Caco-2 (cell line): Measurements from ENCODE around the gene ESR2. TPM values are rescaled to one million over a fixed set of nuclear protein-coding genes. Genes with fewer than 3 reads are reported as not detected.

Source experiments
- BruUV-seq: library from RNA; stranded (reverse); fragments of 400-500 nt; replicated peaks from 2 replicates; lab custom pipeline; 2021; lab: Mats Ljungman, UMichigan
- CTCF ChIA-PET: fragments of 300-600 bp; sonication (Branson Sonifier 250); formaldehyde crosslinking; loops from one replicate; lab custom pipeline; 2022; ENCODE audit warnings: antibody characterized with exemption; lab: Charles Lee
- POLR2A ChIA-PET: fragments of 300-600 bp; sonication (Branson Sonifier 250); formaldehyde crosslinking; loops from one replicate; lab custom pipeline; 2022; ENCODE audit warnings: antibody characterized with exemption; lab: Charles Lee
- DNase-seq, 2 experiments: peaks; one replicate each; pipeline versions ENCODE4 v3.0.0 to v3.0.0-alpha.2; 2020 to 2022
- H3K27me3 ChIP-seq: replicated peaks from 2 replicates; pipeline ENCODE4 v1.6.0; 2011; ENCODE audit warnings: low read length; ENCODE audit not compliant: control insufficient read depth, insufficient read depth
- H3K36me3 ChIP-seq: 2 replicates; pipeline ENCODE4 v1.5.1; 2011; ENCODE audit warnings: low read length; ENCODE audit not compliant: control insufficient read depth, insufficient read depth
- H3K4me1 ChIP-seq: fragments of 250-450 bp; sonication (Bioruptor Pico); 2 replicates; pipeline ENCODE4 v1.5.1; 2020; ENCODE audit warnings: mild to moderate bottlenecking
- H3K4me3 ChIP-seq: 2 replicates; pipeline ENCODE4 v1.5.1; 2011; ENCODE audit warnings: low read depth, mild to moderate bottlenecking, control low read depth, low read length
- H3K9me3 ChIP-seq: fragments of 250-450 bp; sonication (Bioruptor Pico); 2 replicates; pipeline ENCODE4 v1.5.1; 2020; ENCODE audit warnings: mild to moderate bottlenecking, moderate library complexity
- H3K27ac Mint-ChIP-seq: one replicate; pipeline ENCODE4 v1.8.0; 2022; ENCODE audit warnings: mixed read lengths; ENCODE audit not compliant: unreplicated experiment
- H3K27me3 Mint-ChIP-seq: one replicate; pipeline ENCODE4 v1.8.0; 2022; ENCODE audit warnings: mixed read lengths; ENCODE audit not compliant: insufficient read depth, unreplicated experiment
- H3K36me3 Mint-ChIP-seq: one replicate; pipeline ENCODE4 v1.8.0; 2022; ENCODE audit warnings: mild to moderate bottlenecking, mixed read lengths; ENCODE audit not compliant: insufficient read depth, unreplicated experiment
- H3K4me1 Mint-ChIP-seq: one replicate; pipeline ENCODE4 v1.8.0; 2022; ENCODE audit warnings: low read depth, mixed read lengths; ENCODE audit not compliant: unreplicated experiment
- H3K4me3 Mint-ChIP-seq: one replicate; pipeline ENCODE4 v1.8.0; 2022; ENCODE audit warnings: mild to moderate bottlenecking, moderate library complexity, mixed read lengths; ENCODE audit not compliant: unreplicated experiment
- H3K9me3 Mint-ChIP-seq: one replicate; pipeline ENCODE4 v1.8.0; 2022; ENCODE audit warnings: mixed read lengths; ENCODE audit not compliant: unreplicated experiment
- CTCF ChIP-seq, 2 experiments: fragments of 200-600 bp in 1 of 2; IDR thresholded peaks; 1 replicate in 1 of 2; 2 replicates in 1 of 2; pipeline versions ENCODE4 v1.5.1 to v1.8.0; 2011 to 2022; ENCODE audit warnings: antibody characterized with exemption in 1 of 2, control low read depth in 1 of 2, inconsistent platforms in 1 of 2, low read depth in 1 of 2, low read length in 1 of 2, mild to moderate bottlenecking in 1 of 2, moderate library complexity in 1 of 2; ENCODE audit not compliant: insufficient read depth in 1 of 2, severe bottlenecking in 1 of 2, unreplicated experiment in 1 of 2
- intact Hi-C: fragments of 100-400 bp; cut with micrococcal nuclease; formaldehyde crosslinking; loops from one replicate; pipeline ENCODE4 v1.10.0; 2022; ENCODE audit not compliant: unreplicated experiment
- total RNA-seq: library from RNA; stranded (reverse); gene quantifications from 2 replicates; pipeline ENCODE4 v1.2.3, GENCODE V29; 2022

ESR2 gene
- total RNA-seq, 1 experiment from 2014 or later = 0.23 TPM

GRCh38 chr14:64147126-64147790 is 146.9 kb downstream of the ESR2 start:
- Histone ChIP-seq H3K27me3 (no peaks in the 10 kb centered on the region), H3K36me3 (peaks cover 1% of the 10 kb centered on the region; the same call in 1 of the 2 replicates), H3K4me1 (no peaks in the 10 kb centered on the region), H3K9me3 (no peaks in the 10 kb centered on the region), H3K4me3 (no peak overlapping the region)
- CTCF ChIA-PET = no interaction called here
- Mint-ChIP-seq H3K36me3 (peaks cover 14% of the 10 kb centered on the region), H3K4me3 (no peak overlapping the region), H3K27ac (no peak overlapping the region), H3K9me3 (no peaks in the 10 kb centered on the region), H3K27me3 (no peaks in the 10 kb centered on the region), H3K4me1 (no peaks in the 10 kb centered on the region)
- POLR2A ChIA-PET = no interaction called here
- intact Hi-C loops = no loop called here
- BruUV-seq = no TSS peak
- DNase-seq = no peak
- no peak for TF ChIP-seq CTCF (IDR thresholded peaks at IDR 0.05; ENCODE audit: insufficient read depth in 1 of 2, low read depth in 1 of 2, low read length in 1 of 2, severe bottlenecking in 1 of 2, unreplicated experiment in 1 of 2)

DNA sequence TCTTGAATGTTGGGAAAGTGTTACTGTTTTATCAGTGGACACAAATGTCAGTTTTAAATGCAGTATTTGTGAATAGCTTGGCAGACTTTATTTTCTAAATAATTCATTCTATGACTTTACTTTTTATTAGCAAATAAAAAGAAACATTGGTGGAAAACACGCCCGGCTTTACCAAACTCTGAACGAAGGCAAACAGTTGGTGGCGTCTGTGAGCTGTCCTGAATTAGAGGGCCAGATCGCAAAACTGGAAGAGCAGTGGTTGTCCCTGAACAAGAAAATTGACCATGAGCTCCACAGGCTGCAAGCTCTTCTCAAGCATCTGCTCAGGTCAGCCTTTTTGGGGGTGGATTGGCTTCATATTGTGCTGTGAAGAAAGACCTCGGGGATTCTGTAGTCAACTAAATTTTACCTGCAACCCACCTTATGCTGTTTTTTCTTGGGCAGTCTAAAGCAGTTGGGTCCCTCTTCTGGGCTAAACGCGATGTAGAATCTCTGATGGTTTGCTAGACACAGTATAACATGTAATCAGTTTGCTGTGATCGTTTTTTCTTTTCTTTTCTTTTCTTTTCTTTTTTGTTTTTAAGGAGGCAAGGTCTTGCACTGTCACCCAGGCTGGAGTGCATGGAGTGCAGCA is 156.4 kb downstream of the ESR2 start:
- Mint-ChIP-seq H3K4me1 (no peaks in the 10 kb centered on the region), H3K27me3 (no peaks in the 10 kb centered on the region), H3K27ac (no peak overlapping the region), H3K9me3 (no peaks in the 10 kb centered on the region), H3K4me3 (no peak overlapping the region), H3K36me3 (no peaks in the 10 kb centered on the region)
- ChIA-PET CTCF (interaction anchor here (0.6 to 1.7 kb wide), 5 partner anchors 26 to 166 kb away, joined by 3 to 27 read pairs (median 7); partner anchors contain the start of gene ESR2), POLR2A (interaction anchor here (0.6 kb wide), 1 partner anchor 370 kb away, joined by 3 read pairs; no protein-coding TSS in a partner anchor)
- H3K4me1 ChIP-seq = no peaks in the 10 kb centered on the region
- peak in 1 of 2 experiments; percentile 24 for DNase-seq
- H3K36me3 ChIP-seq = no peaks in the 10 kb centered on the region
- TF ChIP-seq CTCF (IDR thresholded peaks at IDR 0.05; ENCODE audit: insufficient read depth in 1 of 2, low read depth in 1 of 2, low read length in 1 of 2, severe bottlenecking in 1 of 2, unreplicated experiment in 1 of 2) = peak; percentile 21 to 32
- no peaks in the 10 kb centered on the region for H3K9me3 ChIP-seq
- intact Hi-C loops = loop anchor here (2.0 kb wide), 1 partner anchor 157 kb away; the partner anchor contains the start of gene ESR2
- H3K4me3 ChIP-seq = no peak overlapping the region
- BruUV-seq = no TSS peak
- no peaks in the 10 kb centered on the region for H3K27me3 ChIP-seq

GRCh38 chr14:64126548-64126947 is 167.6 kb downstream of the ESR2 start:
- no peak overlapping the region for H3K4me3 ChIP-seq
- Mint-ChIP-seq H3K9me3 (no peaks in the 10 kb centered on the region), H3K4me1 (no peaks in the 10 kb centered on the region), H3K27ac (no peak overlapping the region), H3K27me3 (no peaks in the 10 kb centered on the region), H3K36me3 (no peaks in the 10 kb centered on the region), H3K4me3 (no peak overlapping the region)
- ChIA-PET POLR2A (no interaction called here), CTCF (interaction anchor here (0.5 kb wide), 1 partner anchor 177 kb away, joined by 4 read pairs; no protein-coding TSS in a partner anchor)
- H3K4me1 ChIP-seq = no peaks in the 10 kb centered on the region
- DNase-seq = no peak
- TF ChIP-seq CTCF (IDR thresholded peaks at IDR 0.05; ENCODE audit: insufficient read depth in 1 of 2, low read depth in 1 of 2, low read length in 1 of 2, severe bottlenecking in 1 of 2, unreplicated experiment in 1 of 2) = no peak
- H3K27me3 ChIP-seq = no peaks in the 10 kb centered on the region
- H3K36me3 ChIP-seq = peaks cover 1% of the 10 kb centered on the region; the same call in 1 of the 2 replicates
- no peaks in the 10 kb centered on the region for H3K9me3 ChIP-seq
- intact Hi-C loops = no loop called here
- no TSS peak for BruUV-seq
